OCI-M2 (cell line): Measurements from ENCODE around the gene COQ6.
"Not testable (repeated sequence)": the region's sequence is repeated elsewhere in the genome, so short reads cannot be mapped to it uniquely, and the experiment has no call there.

Experiments
- DNase-seq: peaks from one replicate; lab custom pipeline; 2025; ENCODE audit not compliant: unreplicated experiment; lab: John Stamatoyannopoulos, UW

COQ6 gene

GRCh38 chr14:73949752-73950734, at the start of gene COQ6, which contains the start of gene FAM161B:
Gene COQ6, plus strand, starts transcription at chr14:73950302. Its CDS starts 31 bp downstream, at chr14:73950333.
Gene FAM161B, minus strand, starts transcription at chr14:73950094. Its CDS starts 68 bp downstream, at chr14:73950026.
- peak; percentile 96 for DNase-seq

GRCh38 chr14:73903028-73903427, 47.1 kb upstream of the COQ6 start:
- no peak for DNase-seq

- DNase-seq, result no peak
These were observed 40.4 kb upstream of the COQ6 start for GRCh38 chr14:73909681-73910080.

GRCh38 chr14:73913256-73913655, 36.8 kb upstream of the COQ6 start:
- no peak for DNase-seq

GRCh38 chr14:73916324-73916723, 33.8 kb upstream of the COQ6 start:
- no peak for DNase-seq

GRCh38 chr14:73919457-73919856, 30.6 kb upstream of the COQ6 start:
- DNase-seq, result not testable (repeated sequence)

GRCh38 chr14:73924337-73924736, 25.8 kb upstream of the COQ6 start:
- DNase-seq, result no peak

- no peak for DNase-seq
These were observed 14.4 kb upstream of the COQ6 start for GRCh38 chr14:73935666-73936065.

- DNase-seq, result no peak
These were observed 13.6 kb upstream of the COQ6 start for GRCh38 chr14:73936548-73936947.

- DNase-seq, result no peak
These were observed 13.1 kb upstream of the COQ6 start for GRCh38 chr14:73937012-73937411.

- DNase-seq, result no peak
These were observed 7.9 kb upstream of the COQ6 start for GRCh38 chr14:73942180-73942579.

GRCh38 chr14:73943083-73943482, 7.0 kb upstream of the COQ6 start:
- no peak for DNase-seq

GRCh38 chr14:73944432-73945158, 5.5 kb upstream of the COQ6 start:
- no peak for DNase-seq

GRCh38 chr14:73945159-73945670, 4.9 kb upstream of the COQ6 start:
- DNase-seq, result no peak

- no peak for DNase-seq
These were observed 3.6 kb downstream of the COQ6 start for GRCh38 chr14:73953731-73954130.

- no peak for DNase-seq
These were observed 5.6 kb downstream of the COQ6 start for GRCh38 chr14:73955674-73956073.

GRCh38 chr14:73958591-73958990, 8.5 kb downstream of the COQ6 start:
- DNase-seq, result no peak

GRCh38 chr14:73961192-73961591, 11.1 kb downstream of the COQ6 start:
- no peak for DNase-seq

GRCh38 chr14:73965216-73965615, 15.1 kb downstream of the COQ6 start:
- no peak for DNase-seq

GRCh38 chr14:73968885-73969284, 18.8 kb downstream of the COQ6 start:
- DNase-seq, result no peak

GRCh38 chr14:73973497-73973896, 23.4 kb downstream of the COQ6 start:
- DNase-seq, result no peak

GRCh38 chr14:73976125-73976524, 26.0 kb downstream of the COQ6 start:
- no peak for DNase-seq
